ENCODE measurements around the gene SUV39H2. TPM values are rescaled to one million over a fixed set of nuclear protein-coding genes. Genes with fewer than 3 reads are reported as not detected.

SUV39H2 gene
- total RNA-seq, 2 donors from 2014 or later, result 35.4 to 37.6 TPM

GRCh38 chr10:14838582-14839304 is 39.9 kb upstream of the SUV39H2 start:
- Histone ChIP-seq H3K9me3 (ENCODE audit: control insufficient read depth, low read length) (no peaks in the 10 kb centered on the region), H3K36me3 (ENCODE audit: control insufficient read depth, insufficient read depth, low read length) (peaks cover 38% of the 10 kb centered on the region), H3K27me3 (ENCODE audit: control insufficient read depth, insufficient read depth, low read length, poor library complexity, severe bottlenecking) (no peaks in the 10 kb centered on the region), H3K4me1 (ENCODE audit: control insufficient read depth, insufficient read depth, low read length) (no peaks in the 10 kb centered on the region), H3K27ac (ENCODE audit: low read depth, low read length) (peak overlapping the region; percentile 95), H3K4me3 (ENCODE audit: low read length) (peak overlapping the region; percentile 94), H3K9ac (ENCODE audit: extremely low read depth, low read length, poor library complexity, severe bottlenecking) (peak overlapping the region; percentile 94)
- WGBS, 2 experiments (ENCODE audit: insufficient coverage in 1 of 2, insufficient read length in 1 of 2), result 0 to 1% methylated on average over 31 to 60 of the region's 60 CpGs
- Mint-ChIP-seq H3K27ac (peak overlapping the region; percentile 97), H3K4me1 (peaks cover 19% of the 10 kb centered on the region), H3K4me3 (peak overlapping the region; percentile 92), H3K9me3 (no peaks in the 10 kb centered on the region), H3K27me3 (ENCODE audit: insufficient read depth) (no peaks in the 10 kb centered on the region), H3K36me3 (ENCODE audit: low read depth) (peaks cover 35% of the 10 kb centered on the region)
- TF ChIP-seq, protein P1, sequence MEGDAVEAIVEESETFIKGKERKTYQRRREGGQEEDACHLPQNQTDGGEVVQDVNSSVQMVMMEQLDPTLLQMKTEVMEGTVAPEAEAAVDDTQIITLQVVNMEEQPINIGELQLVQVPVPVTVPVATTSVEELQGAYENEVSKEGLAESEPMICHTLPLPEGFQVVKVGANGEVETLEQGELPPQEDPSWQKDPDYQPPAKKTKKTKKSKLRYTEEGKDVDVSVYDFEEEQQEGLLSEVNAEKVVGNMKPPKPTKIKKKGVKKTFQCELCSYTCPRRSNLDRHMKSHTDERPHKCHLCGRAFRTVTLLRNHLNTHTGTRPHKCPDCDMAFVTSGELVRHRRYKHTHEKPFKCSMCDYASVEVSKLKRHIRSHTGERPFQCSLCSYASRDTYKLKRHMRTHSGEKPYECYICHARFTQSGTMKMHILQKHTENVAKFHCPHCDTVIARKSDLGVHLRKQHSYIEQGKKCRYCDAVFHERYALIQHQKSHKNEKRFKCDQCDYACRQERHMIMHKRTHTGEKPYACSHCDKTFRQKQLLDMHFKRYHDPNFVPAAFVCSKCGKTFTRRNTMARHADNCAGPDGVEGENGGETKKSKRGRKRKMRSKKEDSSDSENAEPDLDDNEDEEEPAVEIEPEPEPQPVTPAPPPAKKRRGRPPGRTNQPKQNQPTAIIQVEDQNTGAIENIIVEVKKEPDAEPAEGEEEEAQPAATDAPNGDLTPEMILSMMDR (conservative IDR thresholded peaks at IDR 0.05), result no peak
- peak; percentile 83 for DNase-seq

DNA sequence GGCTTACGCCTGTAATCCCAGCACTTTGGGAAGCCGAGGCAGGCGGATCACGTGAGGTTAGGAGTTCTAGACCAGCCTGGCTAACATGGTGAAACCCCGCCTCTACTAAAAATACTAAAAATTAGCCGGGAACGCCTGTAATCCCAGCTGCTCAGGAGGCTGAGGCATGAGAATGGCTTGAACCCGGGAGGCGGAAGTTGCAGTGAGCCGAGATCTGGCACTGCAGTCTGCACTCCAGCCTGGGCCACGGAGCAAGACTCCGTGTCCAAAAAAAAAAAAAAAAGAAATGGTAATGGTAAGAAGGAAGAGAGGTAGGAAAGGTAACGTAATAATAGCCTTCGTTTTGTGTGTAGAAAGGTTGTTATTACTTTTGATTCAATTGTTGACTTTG is 39.4 kb upstream of the SUV39H2 start:
- no peaks in the 10 kb centered on the region for H3K9me3 Mint-ChIP-seq
- TF ChIP-seq, protein P1 (conservative IDR thresholded peaks at IDR 0.05), result no peak
- peaks cover 43% of the 10 kb centered on the region for H3K36me3 ChIP-seq (ENCODE audit: control insufficient read depth, insufficient read depth, low read length)
- no peak for DNase-seq
- H3K4me1 ChIP-seq (ENCODE audit: control insufficient read depth, insufficient read depth, low read length), result no peaks in the 10 kb centered on the region
- peak overlapping the region; percentile 92 for H3K4me3 Mint-ChIP-seq
- 23 to 26% methylated on average over 14 of the region's 14 CpGs for WGBS, 2 experiments (ENCODE audit: insufficient coverage in 1 of 2, insufficient read length in 1 of 2)
- H3K36me3 Mint-ChIP-seq (ENCODE audit: low read depth), result peaks cover 40% of the 10 kb centered on the region
- H3K4me3 ChIP-seq (ENCODE audit: low read length), result peak overlapping the region; percentile 94
- H3K9ac ChIP-seq (ENCODE audit: extremely low read depth, low read length, poor library complexity, severe bottlenecking), result peak overlapping the region; percentile 94
- no peaks in the 10 kb centered on the region for H3K9me3 ChIP-seq (ENCODE audit: control insufficient read depth, low read length)
- no peaks in the 10 kb centered on the region for H3K27me3 ChIP-seq (ENCODE audit: control insufficient read depth, insufficient read depth, low read length, poor library complexity, severe bottlenecking)
- no peaks in the 10 kb centered on the region for H3K27me3 Mint-ChIP-seq (ENCODE audit: insufficient read depth)
- H3K27ac ChIP-seq (ENCODE audit: low read depth, low read length), result no peak overlapping the region
- H3K4me1 Mint-ChIP-seq, result peaks cover 19% of the 10 kb centered on the region
- H3K27ac Mint-ChIP-seq, result peak overlapping the region; percentile 97

DNA sequence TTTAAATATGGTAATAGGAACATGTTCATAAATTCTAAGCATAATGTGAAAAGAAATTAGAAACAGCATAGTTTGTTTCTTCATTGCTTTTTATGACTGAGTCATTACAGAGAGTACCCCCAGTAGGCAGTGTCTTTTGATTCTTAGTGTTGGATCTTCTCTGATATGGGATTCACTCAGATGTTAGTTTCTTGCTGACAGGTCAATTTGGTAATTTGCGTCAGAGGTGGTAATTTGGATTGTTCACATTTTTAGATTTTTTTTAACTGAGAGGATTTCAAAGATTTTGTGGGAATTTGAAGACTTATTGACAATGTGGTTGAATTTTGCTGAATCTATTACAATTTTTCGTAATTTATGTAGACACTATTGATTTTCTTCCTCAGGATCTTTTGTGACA is 38.5 kb upstream of the SUV39H2 start:
- peaks cover 48% of the 10 kb centered on the region for H3K36me3 Mint-ChIP-seq (ENCODE audit: low read depth)
- no peak overlapping the region for H3K27ac Mint-ChIP-seq
- Histone ChIP-seq H3K27me3 (ENCODE audit: control insufficient read depth, insufficient read depth, low read length, poor library complexity, severe bottlenecking) (no peaks in the 10 kb centered on the region), H3K4me1 (ENCODE audit: control insufficient read depth, insufficient read depth, low read length) (no peaks in the 10 kb centered on the region), H3K4me3 (ENCODE audit: low read length) (no peak overlapping the region), H3K27ac (ENCODE audit: low read depth, low read length) (no peak overlapping the region), H3K36me3 (ENCODE audit: control insufficient read depth, insufficient read depth, low read length) (peaks cover 51% of the 10 kb centered on the region), H3K9ac (ENCODE audit: extremely low read depth, low read length, poor library complexity, severe bottlenecking) (peak overlapping the region; percentile 94), H3K9me3 (ENCODE audit: control insufficient read depth, low read length) (no peaks in the 10 kb centered on the region)
- H3K4me1 Mint-ChIP-seq, result peaks cover 12% of the 10 kb centered on the region
- no peaks in the 10 kb centered on the region for H3K9me3 Mint-ChIP-seq
- H3K27me3 Mint-ChIP-seq (ENCODE audit: insufficient read depth), result no peaks in the 10 kb centered on the region
- TF ChIP-seq, protein P1 (conservative IDR thresholded peaks at IDR 0.05), result no peak
- no peak for DNase-seq
- 88 to 93% methylated on average over 1 to 2 of the region's 2 CpGs for WGBS, 2 experiments (ENCODE audit: insufficient coverage in 1 of 2, insufficient read length in 1 of 2)
- no peak overlapping the region for H3K4me3 Mint-ChIP-seq

Data from endodermal cell (in vitro differentiated cells).